Transverse colon (tissue), 4 donors: ENCODE measurements around the gene TIE1.
A peak's percentile ranks its signal among the peaks of the same experiment; 100 is the strongest.

ENCODE experiments used
- EP300 ChIP-seq: sonication (generic); formaldehyde crosslinking; IDR thresholded peaks from one replicate; pipeline ENCODE4 v1.6.1; 2017; ENCODE audit warnings: antibody characterized with exemption, low read depth
- POLR2A ChIP-seq: fragments of 450-650 bp; IDR thresholded peaks from one replicate; pipeline ENCODE4 v1.6.1; 2016; ENCODE audit warnings: antibody characterized with exemption, mild to moderate bottlenecking, moderate library complexity
- POLR2AphosphoS5 ChIP-seq, 3 donors: sonication (generic); formaldehyde crosslinking; IDR thresholded peaks; one replicate each; pipeline ENCODE4 v1.6.1; 2016; ENCODE audit warnings: antibody characterized with exemption in 3 of 3
- TF ChIP-seq, protein P1 (sequence below), 5 experiments: fragments of 200-600 bp in 3 of 5; fragments of 450-650 bp in 2 of 5; sonication (generic) in 3 of 5; IDR thresholded peaks; 1 replicate in 2 of 5; 2 replicates in 3 of 5; pipeline ENCODE4 v1.5.1; 2016 to 2017; ENCODE audit warnings: antibody characterized with exemption in 5 of 5, inconsistent platforms in 3 of 5, mild to moderate bottlenecking in 2 of 5, moderate library complexity in 1 of 5

DNA sequence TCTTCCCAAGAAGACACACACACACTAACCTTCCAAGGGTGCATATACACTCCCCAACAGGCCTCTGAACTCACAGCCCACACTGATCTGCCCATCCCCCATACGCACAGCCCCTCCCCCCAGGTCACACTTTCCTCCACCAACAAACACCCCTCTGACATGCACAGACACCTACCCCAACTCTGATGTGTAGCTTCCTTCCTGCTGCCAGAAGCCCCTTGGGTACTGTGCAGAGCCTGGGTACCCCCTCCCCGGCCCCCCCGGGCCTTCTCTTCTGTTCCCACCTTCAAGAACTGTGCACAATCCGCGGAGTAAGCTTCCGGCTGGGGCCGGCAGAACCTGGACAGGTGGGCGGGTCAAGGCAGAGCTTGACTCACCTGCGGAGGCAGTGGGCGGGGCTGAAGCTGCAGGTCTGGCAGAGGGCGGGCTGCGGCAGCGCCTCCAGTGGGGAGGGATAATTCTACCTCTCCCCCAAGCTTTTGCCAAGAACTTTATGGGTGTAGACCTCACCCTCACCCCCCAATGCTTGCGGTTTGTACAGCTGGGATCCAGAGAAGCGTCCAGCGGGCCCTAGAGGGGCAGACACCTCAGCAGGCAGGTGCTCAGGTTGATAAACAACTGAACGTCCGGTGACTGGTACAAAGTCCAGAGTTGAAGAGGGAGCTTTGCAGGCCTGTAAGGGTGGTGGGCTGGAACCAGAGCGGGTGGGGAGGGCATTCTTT, 15.4 kb upstream of the TIE1 start, which contains the start of gene C1orf210:
- TF ChIP-seq, protein P1, sequence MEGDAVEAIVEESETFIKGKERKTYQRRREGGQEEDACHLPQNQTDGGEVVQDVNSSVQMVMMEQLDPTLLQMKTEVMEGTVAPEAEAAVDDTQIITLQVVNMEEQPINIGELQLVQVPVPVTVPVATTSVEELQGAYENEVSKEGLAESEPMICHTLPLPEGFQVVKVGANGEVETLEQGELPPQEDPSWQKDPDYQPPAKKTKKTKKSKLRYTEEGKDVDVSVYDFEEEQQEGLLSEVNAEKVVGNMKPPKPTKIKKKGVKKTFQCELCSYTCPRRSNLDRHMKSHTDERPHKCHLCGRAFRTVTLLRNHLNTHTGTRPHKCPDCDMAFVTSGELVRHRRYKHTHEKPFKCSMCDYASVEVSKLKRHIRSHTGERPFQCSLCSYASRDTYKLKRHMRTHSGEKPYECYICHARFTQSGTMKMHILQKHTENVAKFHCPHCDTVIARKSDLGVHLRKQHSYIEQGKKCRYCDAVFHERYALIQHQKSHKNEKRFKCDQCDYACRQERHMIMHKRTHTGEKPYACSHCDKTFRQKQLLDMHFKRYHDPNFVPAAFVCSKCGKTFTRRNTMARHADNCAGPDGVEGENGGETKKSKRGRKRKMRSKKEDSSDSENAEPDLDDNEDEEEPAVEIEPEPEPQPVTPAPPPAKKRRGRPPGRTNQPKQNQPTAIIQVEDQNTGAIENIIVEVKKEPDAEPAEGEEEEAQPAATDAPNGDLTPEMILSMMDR (IDR thresholded peaks at IDR 0.05) = peak; percentile 10 to 60 (median 33)
- TF ChIP-seq POLR2A (peak; percentile 74), POLR2AphosphoS5 (IDR thresholded peaks at IDR 0.05) (peak in 2 of 3 donors; percentile 71 to 76), EP300 (no peak)
